ENCODE measurements around the gene SPSB4.

GRCh38 chr3:141184430-141184829, 133.3 kb downstream of the SPSB4 start:
- TF ChIP-seq CTCF (conservative IDR thresholded peaks at IDR 0.05; ENCODE audit: low read length) (no peak), EZH2phosphoT487 (IDR thresholded peaks at IDR 0.05; ENCODE audit: borderline replicate concordance, low read depth, low read length) (no peak)
